Mesodermal cell (in vitro differentiated cells): ENCODE data around the gene GPATCH11.

Experiments
- H3K27ac ChIP-seq: 2 replicates; pipeline ENCODE4 v1.7.0; 2013; ENCODE audit warnings: mild to moderate bottlenecking, low read depth, low read length, moderate library complexity; ENCODE audit not compliant: severe bottlenecking
- H3K36me3 ChIP-seq: 2 replicates; pipeline ENCODE4 v1.7.1; 2013; ENCODE audit warnings: mild to moderate bottlenecking, low read length, moderate library complexity; ENCODE audit not compliant: control insufficient read depth, insufficient read depth
- H3K4me1 ChIP-seq: one replicate; pipeline ENCODE4 v1.7.1; 2013; ENCODE audit warnings: mild to moderate bottlenecking, low read length; ENCODE audit not compliant: insufficient read depth, control insufficient read depth, poor library complexity, severe bottlenecking
- H3K4me3 ChIP-seq: 2 replicates; pipeline ENCODE4 v1.7.0; 2013; ENCODE audit warnings: low read length, control low read depth, mild to moderate bottlenecking; ENCODE audit not compliant: insufficient read depth, poor library complexity, severe bottlenecking; ENCODE audit errors: extremely low read depth
- H3K9me3 ChIP-seq: 2 replicates; pipeline ENCODE4 v1.7.1; 2013; ENCODE audit warnings: mild to moderate bottlenecking, low read length, moderate library complexity; ENCODE audit not compliant: control insufficient read depth
- WGBS, 2 experiments: methylation state at CpG; one replicate each; pipeline ENCODE4 v1.1.5; 2013; ENCODE audit warnings: missing lambda C conversion rate in 2 of 2; ENCODE audit not compliant: insufficient coverage in 2 of 2; 5-methylcytosine and 5-hydroxymethylcytosine counted together

GPATCH11 gene

GRCh38 chr2:37105150-37105549, 20.8 kb downstream of the GPATCH11 start:
- Histone ChIP-seq H3K4me3 (no peak overlapping the region), H3K9me3 (no peaks in the 10 kb centered on the region), H3K4me1 (peaks cover 3% of the 10 kb centered on the region), H3K27ac (no peak overlapping the region), H3K36me3 (peaks cover 41% of the 10 kb centered on the region)
- 70 to 88% methylated on average over 3 to 4 of the region's 5 CpGs for WGBS, 2 experiments

- WGBS, 2 experiments = no CpG with 5 or more reads among the region's 4 CpGs
- H3K36me3 ChIP-seq = peaks cover 36% of the 10 kb centered on the region
Measured at GRCh38 chr2:37109523-37109922, 25.2 kb downstream of the GPATCH11 start.

GRCh38 chr2:37110306-37111212, 26.2 kb downstream of the GPATCH11 start:
- H3K4me3 ChIP-seq = no peak overlapping the region
- H3K36me3 ChIP-seq = peaks cover 37% of the 10 kb centered on the region
- WGBS, 2 experiments = 100% methylated on average over 2 of the region's 4 CpGs; no CpG with 5 or more reads in 1 of the 2 experiments
- H3K9me3 ChIP-seq = no peaks in the 10 kb centered on the region
- no peaks in the 10 kb centered on the region for H3K4me1 ChIP-seq
- H3K27ac ChIP-seq = no peak overlapping the region

More at GRCh38 chr2:37109523-37109922, 25.2 kb downstream of the GPATCH11 start:
- Histone ChIP-seq H3K9me3 (no peaks in the 10 kb centered on the region), H3K27ac (no peak overlapping the region), H3K4me1 (no peaks in the 10 kb centered on the region), H3K4me3 (no peak overlapping the region)

GRCh38 chr2:37111958-37112357, 27.6 kb downstream of the GPATCH11 start:
- Histone ChIP-seq H3K36me3 (peaks cover 40% of the 10 kb centered on the region), H3K27ac (no peak overlapping the region), H3K4me1 (no peaks in the 10 kb centered on the region), H3K4me3 (no peak overlapping the region), H3K9me3 (no peaks in the 10 kb centered on the region)
- WGBS, 2 experiments = 50% methylated on average over 2 of the region's 2 CpGs

- Histone ChIP-seq H3K4me3 (no peak overlapping the region), H3K9me3 (no peaks in the 10 kb centered on the region), H3K36me3 (peaks cover 39% of the 10 kb centered on the region), H3K4me1 (no peaks in the 10 kb centered on the region), H3K27ac (no peak overlapping the region)
- WGBS, 2 experiments = no CpG with 5 or more reads among the region's 1 CpG
Measured at GRCh38 chr2:37117566-37117965, 33.2 kb downstream of the GPATCH11 start.

GRCh38 chr2:37119157-37119556, 34.8 kb downstream of the GPATCH11 start:
- H3K27ac ChIP-seq = no peak overlapping the region

GRCh38 chr2:37125416-37125815, 41.1 kb downstream of the GPATCH11 start:
- WGBS, 2 experiments = 88 to 100% methylated on average over 1 to 2 of the region's 2 CpGs
- H3K27ac ChIP-seq = no peak overlapping the region

More at GRCh38 chr2:37119157-37119556, 34.8 kb downstream of the GPATCH11 start:
- 93 to 95% methylated on average over 3 to 4 of the region's 5 CpGs for WGBS, 2 experiments
- Histone ChIP-seq H3K9me3 (no peaks in the 10 kb centered on the region), H3K4me3 (no peak overlapping the region), H3K36me3 (peaks cover 43% of the 10 kb centered on the region), H3K4me1 (no peaks in the 10 kb centered on the region)

GRCh38 chr2:37132914-37133313, 48.6 kb downstream of the GPATCH11 start:
- H3K27ac ChIP-seq = no peak overlapping the region
- 92 to 100% methylated on average over 3 of the region's 6 CpGs for WGBS, 2 experiments
- H3K4me3 ChIP-seq = no peak overlapping the region
- H3K4me1 ChIP-seq = no peaks in the 10 kb centered on the region
- no peaks in the 10 kb centered on the region for H3K9me3 ChIP-seq
- peaks cover 84% of the 10 kb centered on the region for H3K36me3 ChIP-seq

More at GRCh38 chr2:37125416-37125815, 41.1 kb downstream of the GPATCH11 start:
- Histone ChIP-seq H3K4me3 (no peak overlapping the region), H3K4me1 (no peaks in the 10 kb centered on the region), H3K36me3 (peaks cover 47% of the 10 kb centered on the region), H3K9me3 (no peaks in the 10 kb centered on the region)

- no peak overlapping the region for H3K4me3 ChIP-seq
- H3K4me1 ChIP-seq = no peaks in the 10 kb centered on the region
- no peak overlapping the region for H3K27ac ChIP-seq
- peaks cover 45% of the 10 kb centered on the region for H3K36me3 ChIP-seq
- no peaks in the 10 kb centered on the region for H3K9me3 ChIP-seq
Measured at GRCh38 chr2:37142546-37142945, 58.2 kb downstream of the GPATCH11 start.

- Histone ChIP-seq H3K4me3 (no peak overlapping the region), H3K9me3 (no peaks in the 10 kb centered on the region), H3K4me1 (no peaks in the 10 kb centered on the region), H3K36me3 (peaks cover 57% of the 10 kb centered on the region), H3K27ac (no peak overlapping the region)
- 83% methylated on average over 1 of the region's 1 CpG; no CpG with 5 or more reads in 1 of the 2 experiments for WGBS, 2 experiments
Measured at GRCh38 chr2:37143974-37144373, 59.7 kb downstream of the GPATCH11 start.

- H3K27ac ChIP-seq = no peak overlapping the region
- no peak overlapping the region for H3K4me3 ChIP-seq
- peaks cover 55% of the 10 kb centered on the region for H3K36me3 ChIP-seq
- H3K9me3 ChIP-seq = no peaks in the 10 kb centered on the region
- no CpG with 5 or more reads among the region's 2 CpGs for WGBS, 2 experiments
- H3K4me1 ChIP-seq = peaks cover 5% of the 10 kb centered on the region
Measured at GRCh38 chr2:37146062-37146461, 61.7 kb downstream of the GPATCH11 start.
